Measurements from ENCODE around the gene CNPPD1. TPM values are rescaled to one million over a fixed set of nuclear protein-coding genes. Genes with fewer than 3 reads are reported as not detected.

The CNPPD1 gene
- total RNA-seq: 10 to 100 TPM; 44.1 to 50.2 TPM

DNA sequence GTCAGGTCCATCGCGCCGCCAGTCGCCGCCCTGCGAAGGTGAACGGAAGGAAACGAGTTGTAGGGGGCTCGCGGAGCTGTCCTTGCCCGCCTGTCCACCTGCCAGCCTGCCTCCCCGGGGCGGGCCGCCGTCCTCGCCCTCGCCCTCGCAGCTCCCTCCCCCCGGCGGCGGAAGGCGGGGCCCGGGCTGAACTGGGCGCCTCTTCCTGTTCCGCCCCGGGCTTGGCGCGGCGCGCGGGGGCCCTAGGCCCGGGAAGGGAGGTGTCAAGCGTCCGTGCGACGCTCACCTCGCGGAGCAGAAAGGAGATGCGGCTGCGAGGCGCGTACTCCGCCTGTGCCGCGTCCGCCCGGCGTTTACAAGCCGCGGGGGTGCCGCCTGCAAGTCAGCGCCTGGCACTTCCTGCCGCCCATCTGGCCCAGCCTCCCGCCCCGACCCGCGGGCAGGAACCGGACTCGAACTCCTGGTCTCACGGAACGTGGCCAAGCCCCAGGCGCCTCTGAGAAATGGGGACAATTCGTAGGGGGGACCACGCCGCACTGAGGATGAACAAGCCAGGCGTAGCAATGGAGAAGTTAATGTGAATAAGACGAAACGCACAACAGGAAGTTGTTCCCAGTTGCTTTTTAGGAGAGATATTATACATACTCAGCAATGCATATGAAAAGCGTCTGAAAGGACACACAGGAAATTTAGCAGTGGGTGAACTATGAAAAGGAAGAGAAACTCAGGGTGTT is at the start of gene CNPPD1:
CNPPD1 (minus strand) TSS at position 108 of the 734 bp plus-strand sequence; CDS start at position 11, 97 bp downstream.
- Mint-ChIP-seq H3K27ac (peak within 1 kb of the TSS; percentile 96), H3K27me3 (no peaks in the 10 kb centered on the region), H3K4me3 (peak within 1 kb of the TSS; percentile 90), H3K4me1 (peaks cover 54% of the 10 kb centered on the region), H3K9me3 (no peaks in the 10 kb centered on the region), H3K36me3 (peaks cover 15% of the 10 kb centered on the region)
- peak; percentile 94 for DNase-seq

GRCh38 chr2:219225350-219225749 is 48.6 kb upstream of the CNPPD1 start:
- peaks cover 16% of the 10 kb centered on the region for H3K4me1 Mint-ChIP-seq
- no peaks in the 10 kb centered on the region for H3K9me3 Mint-ChIP-seq
- H3K27ac Mint-ChIP-seq: no peak overlapping the region
- no peak overlapping the region for H3K4me3 Mint-ChIP-seq
- no peaks in the 10 kb centered on the region for H3K27me3 Mint-ChIP-seq
- peaks cover 32% of the 10 kb centered on the region for H3K36me3 Mint-ChIP-seq
- DNase-seq: no peak

GRCh38 chr2:219223831-219224610 is 47.3 kb upstream of the CNPPD1 start:
- H3K4me1 Mint-ChIP-seq: peaks cover 20% of the 10 kb centered on the region
- no peak for DNase-seq
- no peak overlapping the region for H3K27ac Mint-ChIP-seq
- H3K27me3 Mint-ChIP-seq: no peaks in the 10 kb centered on the region
- no peaks in the 10 kb centered on the region for H3K9me3 Mint-ChIP-seq
- no peak overlapping the region for H3K4me3 Mint-ChIP-seq
- peaks cover 35% of the 10 kb centered on the region for H3K36me3 Mint-ChIP-seq

- Mint-ChIP-seq H3K4me1 (peaks cover 17% of the 10 kb centered on the region), H3K27ac (no peak overlapping the region), H3K4me3 (no peak overlapping the region), H3K27me3 (no peaks in the 10 kb centered on the region), H3K9me3 (no peaks in the 10 kb centered on the region), H3K36me3 (peaks cover 23% of the 10 kb centered on the region)
- DNase-seq: no peak
These were observed 45.3 kb upstream of the CNPPD1 start for GRCh38 chr2:219221957-219222518.

GRCh38 chr2:219220652-219221402 is 44.1 kb upstream of the CNPPD1 start:
- H3K27me3 Mint-ChIP-seq: no peaks in the 10 kb centered on the region
- no peak overlapping the region for H3K4me3 Mint-ChIP-seq
- H3K36me3 Mint-ChIP-seq: peaks cover 27% of the 10 kb centered on the region
- no peaks in the 10 kb centered on the region for H3K9me3 Mint-ChIP-seq
- peaks cover 21% of the 10 kb centered on the region for H3K4me1 Mint-ChIP-seq
- DNase-seq: no peak
- H3K27ac Mint-ChIP-seq: no peak overlapping the region

DNA sequence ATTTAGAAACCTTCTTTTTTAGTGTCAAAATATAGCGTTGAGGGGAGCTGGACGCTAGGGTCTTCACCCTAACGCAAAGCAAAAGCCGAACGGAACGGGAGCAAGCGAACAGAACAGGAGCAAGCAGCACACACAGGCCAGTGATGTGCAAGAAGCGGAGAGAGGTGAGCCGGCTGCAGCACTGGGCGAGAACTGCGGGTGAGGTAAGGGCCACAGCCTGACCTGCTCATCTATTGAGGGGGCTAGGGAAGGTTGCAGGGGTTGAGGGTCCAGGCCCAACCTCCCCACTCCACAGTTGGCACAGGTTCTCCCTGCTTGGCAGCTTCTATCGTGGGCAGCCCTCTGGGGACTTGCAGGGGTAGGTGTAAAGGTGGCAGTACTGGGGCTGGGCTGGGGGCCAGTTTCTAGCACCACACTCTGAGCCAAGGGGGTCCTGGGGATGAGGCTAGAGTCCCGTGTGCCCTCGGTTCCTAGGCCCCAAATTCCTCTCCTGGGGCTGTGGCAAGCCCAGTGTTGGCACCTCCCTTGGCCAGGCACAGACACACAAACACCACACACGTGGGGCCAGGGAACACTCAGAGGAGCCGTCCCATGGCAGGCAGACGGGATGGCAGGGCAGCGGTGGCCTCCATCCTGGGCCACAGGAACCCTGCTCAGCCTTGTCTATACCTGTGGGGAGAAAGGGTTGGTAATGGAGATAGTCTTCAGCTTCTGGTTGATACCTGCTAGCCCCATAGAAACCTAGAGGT is 43.2 kb upstream of the CNPPD1 start:
- Mint-ChIP-seq H3K4me3 (no peak overlapping the region), H3K27ac (peak overlapping the region; percentile 19), H3K36me3 (peaks cover 25% of the 10 kb centered on the region), H3K27me3 (no peaks in the 10 kb centered on the region), H3K9me3 (no peaks in the 10 kb centered on the region), H3K4me1 (peaks cover 21% of the 10 kb centered on the region)
- DNase-seq: no peak

- peak within 1 kb of the TSS; percentile 87 for H3K4me3 Mint-ChIP-seq
- peak; percentile 90 for DNase-seq
- peaks cover 21% of the 10 kb centered on the region for H3K4me1 Mint-ChIP-seq
- no peaks in the 10 kb centered on the region for H3K27me3 Mint-ChIP-seq
- peak within 1 kb of the TSS; percentile 82 for H3K27ac Mint-ChIP-seq
- no peaks in the 10 kb centered on the region for H3K9me3 Mint-ChIP-seq
- peaks cover 28% of the 10 kb centered on the region for H3K36me3 Mint-ChIP-seq
These were observed 42.3 kb upstream of the CNPPD1 start, which contains the start of gene ABCB6 for GRCh38 chr2:219218732-219219701. Gene ABCB6 (minus strand): TSS chr2:219218958. CDS start chr2:219218673, 285 bp downstream.

- Mint-ChIP-seq H3K9me3 (no peaks in the 10 kb centered on the region), H3K27me3 (no peaks in the 10 kb centered on the region), H3K27ac (peak overlapping the region; percentile 80), H3K4me1 (peaks cover 21% of the 10 kb centered on the region), H3K36me3 (peaks cover 25% of the 10 kb centered on the region), H3K4me3 (peak overlapping the region; percentile 87)
- DNase-seq: peak; percentile 47
These were observed 41.5 kb upstream of the CNPPD1 start for GRCh38 chr2:219218217-219218731.

DNA sequence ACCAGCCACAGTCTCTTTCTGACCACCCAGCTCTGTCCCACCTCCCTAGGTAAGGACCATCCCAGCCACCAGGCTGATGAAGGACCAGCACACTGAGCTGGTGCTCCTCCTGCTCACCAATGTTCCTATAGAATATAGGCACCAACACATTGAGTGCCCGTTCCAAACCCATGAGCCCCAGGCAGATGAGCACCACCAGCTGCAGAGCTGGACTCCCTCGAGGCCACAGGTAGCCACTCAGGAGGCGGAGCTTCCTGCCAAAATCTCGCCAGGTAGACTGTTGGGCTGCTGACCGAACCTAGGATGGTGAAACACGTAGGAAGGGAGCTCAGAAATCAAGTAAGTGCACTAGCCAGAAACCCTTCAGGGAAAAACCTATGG is 39.8 kb upstream of the CNPPD1 start:
- Mint-ChIP-seq H3K9me3 (no peaks in the 10 kb centered on the region), H3K4me3 (no peak overlapping the region), H3K36me3 (peaks cover 31% of the 10 kb centered on the region), H3K27me3 (no peaks in the 10 kb centered on the region), H3K4me1 (peaks cover 23% of the 10 kb centered on the region), H3K27ac (no peak overlapping the region)
- no peak for DNase-seq

GRCh38 chr2:219215871-219216534 is 39.3 kb upstream of the CNPPD1 start:
- H3K36me3 Mint-ChIP-seq: peaks cover 31% of the 10 kb centered on the region
- H3K4me1 Mint-ChIP-seq: peaks cover 25% of the 10 kb centered on the region
- DNase-seq: no peak
- no peak overlapping the region for H3K27ac Mint-ChIP-seq
- H3K9me3 Mint-ChIP-seq: no peaks in the 10 kb centered on the region
- H3K27me3 Mint-ChIP-seq: no peaks in the 10 kb centered on the region
- H3K4me3 Mint-ChIP-seq: no peak overlapping the region

- Mint-ChIP-seq H3K36me3 (peaks cover 33% of the 10 kb centered on the region), H3K27ac (no peak overlapping the region), H3K4me1 (peaks cover 31% of the 10 kb centered on the region)
These were observed 38.1 kb upstream of the CNPPD1 start for GRCh38 chr2:219214786-219215185.

DNA sequence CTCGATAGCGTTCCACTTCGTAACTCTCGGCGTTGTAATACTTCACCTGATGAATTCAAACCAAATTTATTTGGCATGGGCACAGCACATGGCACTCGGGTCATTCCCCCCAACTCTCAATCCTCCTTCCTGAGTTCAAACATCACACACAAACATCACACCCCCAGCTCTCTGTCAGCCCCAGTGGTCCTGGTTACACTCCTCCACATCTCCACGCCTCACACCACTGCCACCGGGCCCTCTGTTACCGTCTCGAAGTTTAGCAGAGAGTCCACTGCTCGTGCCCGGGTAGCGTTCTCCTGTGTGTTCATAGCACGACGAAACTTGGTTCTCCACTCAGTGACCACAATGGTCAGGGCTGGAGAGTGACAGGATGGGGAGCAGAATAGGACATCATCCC is 37.4 kb upstream of the CNPPD1 start:
- no peak overlapping the region for H3K4me3 Mint-ChIP-seq
- H3K36me3 Mint-ChIP-seq: peaks cover 33% of the 10 kb centered on the region
- no peaks in the 10 kb centered on the region for H3K9me3 Mint-ChIP-seq
- no peak for DNase-seq
- H3K4me1 Mint-ChIP-seq: peaks cover 34% of the 10 kb centered on the region
- H3K27me3 Mint-ChIP-seq: no peaks in the 10 kb centered on the region
- H3K27ac Mint-ChIP-seq: no peak overlapping the region

More at GRCh38 chr2:219214786-219215185, 38.1 kb upstream of the CNPPD1 start:
- Mint-ChIP-seq H3K9me3 (no peaks in the 10 kb centered on the region), H3K27me3 (no peaks in the 10 kb centered on the region), H3K4me3 (no peak overlapping the region)
- no peak for DNase-seq
